ENCODE data around the gene MAP3K20.
"Not testable (repeated sequence)": the region's sequence is repeated elsewhere in the genome, so short reads cannot be mapped to it uniquely, and the experiment has no call there.

MAP3K20 gene

GRCh38 chr2:173107629-173108022 lies 32.0 kb downstream of the MAP3K20 start:
- Mint-ChIP-seq H3K27ac (no peak overlapping the region), H3K4me1 (no peaks in the 10 kb centered on the region), H3K27me3 (peaks cover 9% of the 10 kb centered on the region), H3K4me3 (no peak overlapping the region), H3K36me3 (no peaks in the 10 kb centered on the region), H3K9me3 (no peaks in the 10 kb centered on the region)
- CTCF ChIA-PET, result no interaction called here
- DNase-seq, result no peak

GRCh38 chr2:173109253-173110188 lies 33.9 kb downstream of the MAP3K20 start:
- Mint-ChIP-seq H3K9me3 (no peaks in the 10 kb centered on the region), H3K36me3 (no peaks in the 10 kb centered on the region), H3K4me3 (no peak overlapping the region), H3K4me1 (peaks cover 6% of the 10 kb centered on the region), H3K27ac (no peak overlapping the region), H3K27me3 (peaks cover 18% of the 10 kb centered on the region)
- no peak for DNase-seq
- CTCF ChIA-PET, result no interaction called here

- H3K36me3 Mint-ChIP-seq, result no peaks in the 10 kb centered on the region
- peaks cover 13% of the 10 kb centered on the region for H3K27me3 Mint-ChIP-seq
- no peak for DNase-seq
- no peaks in the 10 kb centered on the region for H3K9me3 Mint-ChIP-seq
- CTCF ChIA-PET, result no interaction called here
- no peak overlapping the region for H3K4me3 Mint-ChIP-seq
- H3K4me1 Mint-ChIP-seq, result peaks cover 6% of the 10 kb centered on the region
- no peak overlapping the region for H3K27ac Mint-ChIP-seq
These were observed 42.0 kb downstream of the MAP3K20 start for GRCh38 chr2:173117678-173118077.

GRCh38 chr2:173118395-173118794 lies 42.7 kb downstream of the MAP3K20 start:
- Mint-ChIP-seq H3K4me3 (no peak overlapping the region), H3K36me3 (no peaks in the 10 kb centered on the region), H3K9me3 (no peaks in the 10 kb centered on the region), H3K27me3 (peaks cover 6% of the 10 kb centered on the region), H3K4me1 (peaks cover under 1% of the 10 kb centered on the region), H3K27ac (no peak overlapping the region)
- no peak for DNase-seq
- CTCF ChIA-PET, result interaction anchor here (1.2 kb wide), 1 partner anchor 86 kb away, joined by 3 read pairs; no protein-coding TSS in a partner anchor

GRCh38 chr2:173119069-173119807 lies 43.6 kb downstream of the MAP3K20 start:
- CTCF ChIA-PET, result interaction anchor here (1.2 kb wide), 1 partner anchor 85 kb away, joined by 3 read pairs; no protein-coding TSS in a partner anchor
- Mint-ChIP-seq H3K27me3 (peaks cover 6% of the 10 kb centered on the region), H3K4me1 (no peaks in the 10 kb centered on the region), H3K4me3 (no peak overlapping the region), H3K9me3 (no peaks in the 10 kb centered on the region), H3K36me3 (no peaks in the 10 kb centered on the region), H3K27ac (no peak overlapping the region)
- DNase-seq, result no peak

GRCh38 chr2:173119944-173120343 lies 44.3 kb downstream of the MAP3K20 start:
- Mint-ChIP-seq H3K27ac (no peak overlapping the region), H3K9me3 (no peaks in the 10 kb centered on the region), H3K36me3 (no peaks in the 10 kb centered on the region), H3K4me3 (no peak overlapping the region), H3K4me1 (no peaks in the 10 kb centered on the region), H3K27me3 (peaks cover 7% of the 10 kb centered on the region)
- DNase-seq, result no peak
- CTCF ChIA-PET, result interaction anchor here (0.7 kb wide), 1 partner anchor 1249 kb away, joined by 4 read pairs; no protein-coding TSS in a partner anchor

GRCh38 chr2:173122936-173123335 lies 47.3 kb downstream of the MAP3K20 start:
- peaks cover 7% of the 10 kb centered on the region for H3K27me3 Mint-ChIP-seq
- no peak overlapping the region for H3K4me3 Mint-ChIP-seq
- CTCF ChIA-PET, result no interaction called here
- no peak overlapping the region for H3K27ac Mint-ChIP-seq
- no peak for DNase-seq
- no peaks in the 10 kb centered on the region for H3K4me1 Mint-ChIP-seq
- no peaks in the 10 kb centered on the region for H3K36me3 Mint-ChIP-seq
- H3K9me3 Mint-ChIP-seq, result no peaks in the 10 kb centered on the region

- H3K27me3 Mint-ChIP-seq, result peaks cover 7% of the 10 kb centered on the region
- H3K36me3 Mint-ChIP-seq, result no peaks in the 10 kb centered on the region
- no peaks in the 10 kb centered on the region for H3K9me3 Mint-ChIP-seq
- DNase-seq, result no peak
- H3K27ac Mint-ChIP-seq, result no peak overlapping the region
- H3K4me1 Mint-ChIP-seq, result no peaks in the 10 kb centered on the region
- no peak overlapping the region for H3K4me3 Mint-ChIP-seq
- CTCF ChIA-PET, result interaction anchor here (1.1 kb wide), 1 partner anchor 10 kb away, joined by 5 read pairs; no protein-coding TSS in a partner anchor
These were observed 48.8 kb downstream of the MAP3K20 start for GRCh38 chr2:173124441-173124840.

- H3K36me3 Mint-ChIP-seq, result no peaks in the 10 kb centered on the region
- H3K27me3 Mint-ChIP-seq, result peaks cover 10% of the 10 kb centered on the region
- CTCF ChIA-PET, result no interaction called here
- no peaks in the 10 kb centered on the region for H3K4me1 Mint-ChIP-seq
- H3K4me3 Mint-ChIP-seq, result no peak overlapping the region
- no peak overlapping the region for H3K27ac Mint-ChIP-seq
- no peaks in the 10 kb centered on the region for H3K9me3 Mint-ChIP-seq
- no peak for DNase-seq
These were observed 51.2 kb downstream of the MAP3K20 start for GRCh38 chr2:173126819-173127218.

GRCh38 chr2:173128132-173128531 lies 52.5 kb downstream of the MAP3K20 start:
- H3K9me3 Mint-ChIP-seq, CTCF ChIA-PET, DNase-seq, H3K36me3 Mint-ChIP-seq, H3K27ac Mint-ChIP-seq, H3K4me1 Mint-ChIP-seq, H3K4me3 Mint-ChIP-seq: not testable (repeated sequence)
- peaks cover 18% of the 10 kb centered on the region for H3K27me3 Mint-ChIP-seq

GRCh38 chr2:173130496-173131465 lies 55.1 kb downstream of the MAP3K20 start:
- Mint-ChIP-seq H3K4me3 (no peak overlapping the region), H3K27ac (no peak overlapping the region), H3K9me3 (no peaks in the 10 kb centered on the region), H3K36me3 (peaks cover 2% of the 10 kb centered on the region), H3K4me1 (peaks cover 30% of the 10 kb centered on the region), H3K27me3 (peaks cover 11% of the 10 kb centered on the region)
- CTCF ChIA-PET, result interaction anchor here (2.0 kb wide), 1 partner anchor 80 kb away, joined by 6 read pairs; no protein-coding TSS in a partner anchor
- DNase-seq, result no peak

- Mint-ChIP-seq H3K4me1 (peaks cover 48% of the 10 kb centered on the region), H3K9me3 (no peaks in the 10 kb centered on the region), H3K27me3 (peaks cover 11% of the 10 kb centered on the region), H3K36me3 (peaks cover 2% of the 10 kb centered on the region), H3K27ac (no peak overlapping the region), H3K4me3 (no peak overlapping the region)
- CTCF ChIA-PET, result interaction anchor here (0.7 to 2.0 kb wide), 3 partner anchors 10 to 78 kb away, joined by 3 to 6 read pairs (median 3); no protein-coding TSS in a partner anchor
- DNase-seq, result no peak
These were observed 56.9 kb downstream of the MAP3K20 start for GRCh38 chr2:173132531-173132930.

GRCh38 chr2:173134703-173135102 lies 59.1 kb downstream of the MAP3K20 start:
- DNase-seq, result no peak
- H3K4me3 Mint-ChIP-seq, result no peak overlapping the region
- peaks cover 11% of the 10 kb centered on the region for H3K27me3 Mint-ChIP-seq
- H3K36me3 Mint-ChIP-seq, result peaks cover 2% of the 10 kb centered on the region
- H3K27ac Mint-ChIP-seq, result no peak overlapping the region
- CTCF ChIA-PET, result no interaction called here
- peaks cover 52% of the 10 kb centered on the region for H3K4me1 Mint-ChIP-seq
- no peaks in the 10 kb centered on the region for H3K9me3 Mint-ChIP-seq

Measured in activated naive CD4-positive, alpha-beta T cell treated with anti-CD3 and anti-CD28 coated beads, Interleukin-2, amount 10 ng/mL, durations not matched to agents 7 days and 5 days (primary cell).